K562 (cell line): Measurements from ENCODE around the gene RNH1. TPM values are rescaled to one million over a fixed set of nuclear protein-coding genes. Genes with fewer than 3 reads are reported as not detected.

Experiments
- ATAC-seq: fragments of 200-7000 bp; cut with Tn5 transposase; 3 replicates; pipeline ENCODE4 v1.9.1; 2020; ENCODE audit warnings: moderate library complexity
- BruUV-seq: library from RNA; stranded (reverse); fragments of 400-500 nt; replicated peaks from 2 replicates; lab custom pipeline; 2021; lab: Mats Ljungman, UMichigan
- CTCF ChIA-PET: fragments of 300-600 bp; formaldehyde crosslinking; extraction: SDS; loops from one replicate; lab custom pipeline; 2021; ENCODE audit warnings: low intra/inter-chr PET ratio; lab: Yijun Ruan, JAX
- POLR2A ChIA-PET: fragments of 300-600, 350-650 bp; sonication (Branson Sonifier 250); formaldehyde crosslinking; extraction: SDS; loops from one replicate; lab custom pipeline; 2021; ENCODE audit warnings: antibody characterized with exemption, inconsistent platforms; lab: Yijun Ruan, JAX
- DNase-seq, 4 experiments: peaks; one replicate each; pipeline versions ENCODE4 v3.0.0 to v3.0.0-alpha.2; 2011 to 2018; ENCODE audit warnings: low spot score in 3 of 4, mixed read lengths in 3 of 4; ENCODE audit errors: extremely low read depth in 1 of 4
- FAIRE-seq: peaks from 2 replicates; lab custom pipeline; 2011; peaks lifted over from hg19 to GRCh38; lab: Jason Lieb, UNC
- H2AFZ ChIP-seq: 2 replicates; pipeline ENCODE4 v1.6.0; 2011; ENCODE audit warnings: low read depth, low read length, control low read depth, inconsistent platforms
- H3K27ac ChIP-seq: fragments of 200-600 bp; 3 replicates; pipeline ENCODE4 v1.8.0; 2011; ENCODE audit warnings: low read depth, mild to moderate bottlenecking, control low read depth, inconsistent platforms, low read length, moderate library complexity, mixed read lengths; ENCODE audit errors: extremely low read depth
- H3K27me3 ChIP-seq, 2 experiments: fragments of 300-600 bp in 1 of 2; 2 replicates in 1 of 2; 3 replicates in 1 of 2; pipeline versions ENCODE4 v1.6.0 to v1.8.0; 2011; ENCODE audit warnings: inconsistent platforms in 2 of 2, low read length in 2 of 2, mild to moderate bottlenecking in 1 of 2, mixed read lengths in 1 of 2, moderate library complexity in 1 of 2; ENCODE audit not compliant: control insufficient read depth in 2 of 2, insufficient read depth in 2 of 2
- H3K36me3 ChIP-seq: fragments of 300-600 bp; 3 replicates; pipeline ENCODE4 v1.8.0; 2011; ENCODE audit warnings: mild to moderate bottlenecking, low read length, inconsistent platforms; ENCODE audit not compliant: control insufficient read depth, insufficient read depth
- H3K4me1 ChIP-seq, 2 experiments: fragments of 200-600 bp in 1 of 2; replicated peaks in 1 of 2; 2 replicates in 1 of 2; 3 replicates in 1 of 2; pipeline versions ENCODE4 v1.5.1 to v1.8.0; 2011; ENCODE audit warnings: inconsistent platforms in 2 of 2, low read length in 2 of 2, mild to moderate bottlenecking in 1 of 2, mixed read lengths in 1 of 2, moderate library complexity in 1 of 2; ENCODE audit not compliant: control insufficient read depth in 2 of 2, insufficient read depth in 2 of 2
- H3K4me2 ChIP-seq: 2 replicates; pipeline ENCODE4 v1.6.1; 2011; ENCODE audit warnings: low read length, control low read depth, inconsistent platforms, mixed read lengths; ENCODE audit not compliant: insufficient read depth
- H3K4me3 ChIP-seq: fragments of 200-600 bp; sonication (generic), shearing (Covaris generic); 2 replicates; pipeline ENCODE4 v1.5.1; 2016; ENCODE audit warnings: control low read depth, inconsistent platforms
- H3K79me2 ChIP-seq: fragments of 200-600 bp; 3 replicates; pipeline ENCODE4 v1.8.0; 2011; ENCODE audit warnings: low read length, inconsistent platforms; ENCODE audit not compliant: control insufficient read depth, insufficient read depth
- H3K9ac ChIP-seq, 2 experiments: 2 replicates each; pipeline versions ENCODE4 v1.6.0 to v1.6.1; 2011; ENCODE audit warnings: low read depth in 2 of 2, low read length in 2 of 2, control low read depth in 1 of 2, inconsistent platforms in 1 of 2, mild to moderate bottlenecking in 1 of 2, mixed read lengths in 1 of 2; ENCODE audit not compliant: insufficient read depth in 1 of 2
- H3K9me1 ChIP-seq: one replicate; pipeline ENCODE4 v1.6.0; 2011; ENCODE audit warnings: inconsistent platforms, mild to moderate bottlenecking, low read length, moderate library complexity; ENCODE audit not compliant: control insufficient read depth, insufficient read depth
- H3K9me3 ChIP-seq: replicated peaks from 2 replicates; pipeline ENCODE4 v1.5.1; 2011; ENCODE audit warnings: low read depth, low read length, inconsistent platforms; ENCODE audit not compliant: control insufficient read depth, insufficient read depth
- H4K20me1 ChIP-seq: replicated peaks from 2 replicates; pipeline ENCODE4 v1.6.1; 2011; ENCODE audit warnings: low read length, inconsistent platforms, mixed read lengths; ENCODE audit not compliant: control insufficient read depth, insufficient read depth
- CC2D1A ChIP-seq: fragments of 450-650 bp; IDR thresholded peaks from 2 replicates; pipeline ENCODE4 v1.6.1; 2017; ENCODE audit warnings: mild to moderate bottlenecking
- FOXA1 ChIP-seq: fragments of 450-650 bp; IDR thresholded peaks from 2 replicates; pipeline ENCODE4 v1.6.1; 2016; ENCODE audit warnings: mild to moderate bottlenecking, borderline replicate concordance
- MTA2 ChIP-seq: fragments of 450-650 bp; IDR thresholded peaks from 2 replicates; pipeline ENCODE4 v1.6.1; 2016; ENCODE audit warnings: low read depth
- NFIX ChIP-seq: fragments of 250-450 bp; sonication (Bioruptor Pico); IDR thresholded peaks from 2 replicates; pipeline ENCODE4 v1.4.0; 2020; ENCODE audit warnings: low read depth, mild to moderate bottlenecking, moderate library complexity
- SMAD3 ChIP-seq: fragments of 450-650 bp; formaldehyde crosslinking; conservative IDR thresholded peaks from 2 replicates; pipeline ENCODE4 v1.4.0; 2020; ENCODE audit warnings: mild to moderate bottlenecking
- SREBF1 ChIP-seq: fragments of 150-350 bp; IDR thresholded peaks from 2 replicates; pipeline ENCODE4 v1.6.1; 2014; ENCODE audit warnings: antibody characterized with exemption, low read depth, low read length, borderline replicate concordance
- ZBTB33 ChIP-seq: sonication (generic); formaldehyde crosslinking; IDR thresholded peaks from 2 replicates; pipeline ENCODE4 v1.8.1; 2023; ENCODE audit warnings: mild to moderate bottlenecking, missing genetic modification reagents
- WGBS: fragments of 100-300 bp; shearing (Covaris generic); methylation state at CpG from one replicate; pipeline ENCODE4 v1.1.6; 2016; ENCODE audit warnings: low coverage, mixed read lengths; ENCODE audit not compliant: insufficient coverage; ENCODE audit errors: missing lambda C conversion rate; 5-methylcytosine and 5-hydroxymethylcytosine counted together
- in situ Hi-C: fragments of 300-500 bp; cut with MboI; formaldehyde crosslinking; loops from 4 replicates; pipeline ENCODE4 v1.15.0; 2018; ENCODE audit warnings: inconsistent platforms, mixed read lengths
- intact Hi-C: fragments of 100-400 bp; cut with micrococcal nuclease; formaldehyde crosslinking; loops from 2 replicates; pipeline ENCODE4 v1.14.2; 2022
- polyA plus RNA-seq, 8 experiments: library from polyadenylated mRNA; depleted of rRNA in 4 of 8; stranded (reverse) in 5 of 8; unstranded in 3 of 8; fragments of >200 nt; fragmentation: Nextera tagmentation in 2 of 8; fragmentation: Illumina TruSeq in 1 of 8; extraction: Ambion mirVana in 2 of 8; extraction: Trizol in 1 of 8; gene quantifications; 2 replicates each; pipeline versions ENCODE4 v1.2.1 to v1.2.3, GENCODE V29; 2011 to 2014; ENCODE audit warnings: inconsistent platforms in 1 of 8, missing spikeins in 1 of 8
- total RNA-seq, 7 experiments: library from RNA; depleted of rRNA in 6 of 7; stranded (reverse); fragments of >200 nt in 6 of 7; fragmentation: Illumina TruSeq in 2 of 7; extraction: Trizol in 2 of 7; gene quantifications; 2 replicates each; pipeline versions ENCODE4 v1.2.1 to v1.2.3, GENCODE V29; 2011 to 2021; ENCODE audit warnings: low replicate concordance in 1 of 7

RNH1 gene
- total and polyA plus RNA-seq, 9 of the 15 experiments (the other 6 are each of a cell fraction or from before 2014, with no cell fraction given), result 2.5 to 160 (median 44.3) TPM

- TF ChIP-seq CC2D1A (no peak), SMAD3 (CRISPR knock-in tag) (no peak), MTA2 (no peak), SREBF1 (no peak), ZBTB33 (CRISPR knock-in tag) (peak; percentile 78), NFIX (CRISPR knock-in tag) (no peak), FOXA1 (no peak)
- peaks cover 16 to 61% of the 10 kb centered on the region in 2 experiments for H3K4me1 ChIP-seq
- no peak overlapping the region for H3K4me3 ChIP-seq
- H3K9me1 ChIP-seq, result peaks cover 3% of the 10 kb centered on the region
- WGBS, result 68% methylated on average over 10 of the region's 20 CpGs
- no peak for ATAC-seq
- DNase-seq, result no peak
- no peaks in the 10 kb centered on the region; the same call in 2 of the 3 replicates for H3K79me2 ChIP-seq
- no peaks in the 10 kb centered on the region for H3K9me3 ChIP-seq
- no peak for FAIRE-seq
- no TSS peak for BruUV-seq
- POLR2A ChIA-PET, result interaction anchor here (1.4 to 2.1 kb wide), 3 partner anchors 9 to 32 kb away, joined by 3 to 8 read pairs (median 4); no protein-coding TSS in a partner anchor
- H3K27ac ChIP-seq, result no peak overlapping the region
- no peak overlapping the region; a peak in 2 of 4 replicates for H3K9ac ChIP-seq
- no peak overlapping the region for H3K4me2 ChIP-seq
- CTCF ChIA-PET, result no interaction called here
- in situ Hi-C loops, result no loop called here
- H2AFZ ChIP-seq, result no peak overlapping the region
- H3K27me3 ChIP-seq, result no peaks in the 10 kb centered on the region
- no peaks in the 10 kb centered on the region for H4K20me1 ChIP-seq
- H3K36me3 ChIP-seq, result no peaks in the 10 kb centered on the region
- intact Hi-C loops, result no loop called here
These were observed 34.4 kb upstream of the RNH1 start for GRCh38 chr11:541433-541885.
